Endothelial cell of umbilical vein (primary cell): ENCODE data around the gene CGNL1. TPM values are rescaled to one million over a fixed set of nuclear protein-coding genes. Genes with fewer than 3 reads are reported as not detected.

Experiments
- BruUV-seq: library from RNA; stranded (reverse); fragments of 400-500 nt; replicated peaks from 2 replicates; lab custom pipeline; 2021; lab: Mats Ljungman, UMichigan
- CTCF ChIA-PET: fragments of 300-600, 350-600 bp; sonication (Branson Sonifier 250); formaldehyde crosslinking; loops from one replicate; lab custom pipeline; 2021; ENCODE audit warnings: antibody characterized with exemption, inconsistent platforms; lab: Charles Lee
- POLR2A ChIA-PET: fragments of 300-600, 350-600 bp; sonication (Branson Sonifier 250); formaldehyde crosslinking; loops from one replicate; lab custom pipeline; 2021; ENCODE audit warnings: antibody characterized with exemption, inconsistent platforms; lab: Charles Lee
- DNase-seq: peaks from one replicate; pipeline ENCODE4 v3.0.0-alpha.2; 2011; ENCODE audit warnings: low read depth, low spot score
- FAIRE-seq: peaks from 2 replicates; lab custom pipeline; 2011; peaks lifted over from hg19 to GRCh38; lab: Jason Lieb, UNC
- H2AFZ ChIP-seq: 2 replicates; pipeline ENCODE4 v1.6.0; 2012; ENCODE audit warnings: low read depth, low read length, control low read depth, inconsistent platforms
- H3K27ac ChIP-seq: 2 replicates; pipeline ENCODE4 v1.5.1; 2011; ENCODE audit warnings: low read depth, mild to moderate bottlenecking, control low read depth, low read length, moderate library complexity; ENCODE audit not compliant: insufficient read depth
- H3K27me3 ChIP-seq, 2 experiments: 2 replicates each; pipeline versions ENCODE4 v1.6.0 to v1.6.1; 2011; ENCODE audit warnings: low read length in 2 of 2, mixed read lengths in 1 of 2; ENCODE audit not compliant: control insufficient read depth in 2 of 2, insufficient read depth in 2 of 2
- H3K36me3 ChIP-seq, 2 experiments: 2 replicates in 1 of 2; 3 replicates in 1 of 2; pipeline ENCODE4 v1.5.1; 2011; ENCODE audit warnings: low read length in 2 of 2, mild to moderate bottlenecking in 1 of 2, moderate library complexity in 1 of 2; ENCODE audit not compliant: control insufficient read depth in 2 of 2, insufficient read depth in 2 of 2; ENCODE audit errors: extremely low read depth in 1 of 2
- H3K4me1 ChIP-seq: 3 replicates; pipeline ENCODE4 v1.5.1; 2011; ENCODE audit warnings: mild to moderate bottlenecking, low read length; ENCODE audit not compliant: control insufficient read depth, insufficient read depth; ENCODE audit errors: extremely low read depth
- H3K4me2 ChIP-seq: 2 replicates; pipeline ENCODE4 v1.6.1; 2011; ENCODE audit warnings: low read length, control low read depth, mixed read lengths; ENCODE audit not compliant: insufficient read depth
- H3K4me3 ChIP-seq, 3 experiments: fragments of 200-600 bp in 1 of 3; sonication (generic), shearing (Covaris generic) in 1 of 3; replicated peaks in 1 of 3; 2 replicates each; pipeline ENCODE4 v1.5.1; 2011 to 2016; ENCODE audit warnings: control low read depth in 3 of 3, low read length in 3 of 3, mild to moderate bottlenecking in 2 of 3, inconsistent platforms in 1 of 3, low read depth in 1 of 3, moderate library complexity in 1 of 3; ENCODE audit not compliant: insufficient read depth in 1 of 3
- H3K79me2 ChIP-seq: 2 replicates; pipeline ENCODE4 v1.6.0; 2012; ENCODE audit warnings: low read length, inconsistent platforms; ENCODE audit not compliant: control insufficient read depth, insufficient read depth
- H3K9ac ChIP-seq: replicated peaks from 2 replicates; pipeline ENCODE3; 2011; ENCODE audit warnings: low read length, control low read depth; ENCODE audit not compliant: insufficient read depth; ENCODE audit errors: extremely low read depth
- H3K9me1 ChIP-seq: replicated peaks from 3 replicates; pipeline ENCODE4 v1.6.0; 2011; ENCODE audit warnings: mild to moderate bottlenecking, low read length; ENCODE audit not compliant: control insufficient read depth, insufficient read depth; ENCODE audit errors: extremely low read depth
- H3K9me3 ChIP-seq: replicated peaks from 2 replicates; pipeline ENCODE4 v1.5.1; 2012; ENCODE audit warnings: low read length, inconsistent platforms; ENCODE audit not compliant: control insufficient read depth, insufficient read depth
- H4K20me1 ChIP-seq: replicated peaks from 2 replicates; pipeline ENCODE3; 2011; ENCODE audit warnings: mild to moderate bottlenecking, low read length; ENCODE audit not compliant: control insufficient read depth, insufficient read depth; ENCODE audit errors: extremely low read depth
- CTCF ChIP-seq, 2 donors: IDR thresholded peaks; 1 replicate in 1 of 2; 2 replicates in 1 of 2; pipeline ENCODE4 v1.5.1; 2011; ENCODE audit warnings: low read length in 2 of 2, mild to moderate bottlenecking in 2 of 2, moderate library complexity in 2 of 2, control low read depth in 1 of 2, inconsistent platforms in 1 of 2, low read depth in 1 of 2; ENCODE audit not compliant: insufficient read depth in 1 of 2; ENCODE audit errors: extremely low read depth in 1 of 2
- EZH2 ChIP-seq: IDR thresholded peaks from 2 replicates; pipeline ENCODE4 v1.6.1; 2012; ENCODE audit warnings: borderline replicate concordance, low read depth, mild to moderate bottlenecking, moderate library complexity, low read length, inconsistent platforms; ENCODE audit not compliant: severe bottlenecking
- FOS ChIP-seq: IDR thresholded peaks from 2 replicates; pipeline ENCODE4 v1.6.1; 2011; ENCODE audit warnings: mild to moderate bottlenecking, low read length, moderate library complexity, borderline replicate concordance; ENCODE audit not compliant: insufficient read depth
- GATA2 ChIP-seq: IDR thresholded peaks from 2 replicates; pipeline ENCODE4 v1.7.0; 2011; ENCODE audit warnings: low read depth, mild to moderate bottlenecking, moderate library complexity, mixed read lengths, low read length; ENCODE audit not compliant: insufficient read length, insufficient read depth
- JUN ChIP-seq: IDR thresholded peaks from 2 replicates; pipeline ENCODE4 v1.6.1; 2011; ENCODE audit warnings: borderline replicate concordance, low read depth; ENCODE audit not compliant: insufficient read length, insufficient read depth
- MAX ChIP-seq: IDR thresholded peaks from 2 replicates; pipeline ENCODE4 v1.6.1; 2011; ENCODE audit not compliant: insufficient read depth, insufficient read length
- MYC ChIP-seq: IDR thresholded peaks from one replicate; pipeline ENCODE4 v1.6.1; 2011; ENCODE audit warnings: mild to moderate bottlenecking, low read depth, low read length
- POLR2A ChIP-seq: IDR thresholded peaks from 2 replicates; pipeline ENCODE4 v1.6.1; 2012; ENCODE audit warnings: low read depth, mild to moderate bottlenecking, control low read depth, low read length
- POLR2AphosphoS5 ChIP-seq: IDR thresholded peaks from 2 replicates; pipeline ENCODE4 v1.6.1; 2012; ENCODE audit warnings: low read depth, mild to moderate bottlenecking, control low read depth, low read length, moderate library complexity; ENCODE audit not compliant: insufficient read depth
- dilution Hi-C: fragments of 300-500 bp; cut with MboI; formaldehyde crosslinking; loops from one replicate; pipeline ENCODE4 v1.15.0; 2019; ENCODE audit warnings: low sequenced_read_pairs; ENCODE audit not compliant: extremely low pct_ligation_motif_present
- intact Hi-C: fragments of 100-400 bp; cut with micrococcal nuclease; formaldehyde crosslinking; loops from one replicate; pipeline ENCODE4 v1.10.0; 2022
- polyA plus RNA-seq, 4 experiments: library from polyadenylated mRNA; depleted of rRNA in 3 of 4; stranded (reverse) in 3 of 4; unstranded in 1 of 4; fragments of >200 nt; gene quantifications; 2 replicates each; pipeline versions ENCODE4 v1.2.1 to v1.2.3, GENCODE V29; 2011 to 2012; ENCODE audit warnings: missing spikeins in 1 of 4
- total RNA-seq: library from RNA; stranded (reverse); gene quantifications from 2 replicates; pipeline ENCODE4 v1.2.3, GENCODE V29; 2021

CGNL1 gene
- total and polyA plus RNA-seq, 2 donors (not counting 3 experiments of a cell fraction or from before 2014, with no cell fraction given) = 6.9 to 27.1 TPM

- no TSS peak for BruUV-seq
- no peak overlapping the region for H3K4me3 ChIP-seq
- H3K79me2 ChIP-seq = no peaks in the 10 kb centered on the region
- POLR2A ChIA-PET = interaction anchor here (0.7 kb wide), 1 partner anchor 324 kb away, joined by 3 read pairs; no protein-coding TSS in a partner anchor
- H3K27ac ChIP-seq = no peak overlapping the region
- H3K9ac ChIP-seq = no peak overlapping the region
- no peaks in the 10 kb centered on the region for H3K9me3 ChIP-seq
- H3K4me1 ChIP-seq = peaks cover 12% of the 10 kb centered on the region
- H3K36me3 ChIP-seq = no peaks in the 10 kb centered on the region
- DNase-seq (peak; percentile 70), FAIRE-seq (peak; percentile 83)
- peak; percentile 84 for TF ChIP-seq FOS
- TF ChIP-seq JUN = peak; percentile 83
- no peak for TF ChIP-seq EZH2
- H4K20me1 ChIP-seq = no peaks in the 10 kb centered on the region
- no peak overlapping the region for H2AFZ ChIP-seq
- CTCF ChIA-PET = interaction anchor here (0.8 to 1.8 kb wide), 8 partner anchors 8 to 1041 kb away, joined by 3 to 13 read pairs (median 4); no protein-coding TSS in a partner anchor
- no peaks in the 10 kb centered on the region for H3K9me1 ChIP-seq
- dilution Hi-C loops = loop anchor here (25.0 kb wide), 1 partner anchor 200 kb away; no protein-coding TSS in a partner anchor
- no peaks in the 10 kb centered on the region for H3K27me3 ChIP-seq
- no peak overlapping the region for H3K4me2 ChIP-seq
- intact Hi-C loops = no loop called here
These were observed 160.8 kb downstream of the CGNL1 start for GRCh38 chr15:57537072-57537471.

GRCh38 chr15:57537488-57538264 is 161.4 kb downstream of the CGNL1 start:
- FAIRE-seq = no peak
- Histone ChIP-seq H3K4me3 (no peak overlapping the region), H3K9me3 (no peaks in the 10 kb centered on the region), H3K36me3 (no peaks in the 10 kb centered on the region), H3K9ac (no peak overlapping the region), H3K4me2 (no peak overlapping the region), H3K9me1 (no peaks in the 10 kb centered on the region), H2AFZ (no peak overlapping the region), H3K27me3 (no peaks in the 10 kb centered on the region), H3K4me1 (peaks cover 12% of the 10 kb centered on the region), H4K20me1 (no peaks in the 10 kb centered on the region), H3K27ac (no peak overlapping the region), H3K79me2 (no peaks in the 10 kb centered on the region)
- dilution Hi-C loops = loop anchor here (25.0 kb wide), 1 partner anchor 200 kb away; no protein-coding TSS in a partner anchor
- intact Hi-C loops = no loop called here
- no peak for DNase-seq
- TF ChIP-seq MYC = no peak
- no peak for TF ChIP-seq CTCF (IDR thresholded peaks at IDR 0.05; ENCODE audit: extremely low read depth in 1 of 2, insufficient read depth in 1 of 2, low read depth in 1 of 2, low read length in 2 of 2)
- TF ChIP-seq POLR2A = no peak
- no peak for TF ChIP-seq FOS
- no peak for TF ChIP-seq POLR2AphosphoS5
- TF ChIP-seq EZH2 = no peak
- TF ChIP-seq GATA2 = no peak
- TF ChIP-seq MAX = no peak
- TF ChIP-seq JUN = no peak
- POLR2A ChIA-PET = interaction anchor here (0.7 kb wide), 1 partner anchor 325 kb away, joined by 3 read pairs; no protein-coding TSS in a partner anchor
- no TSS peak for BruUV-seq
- CTCF ChIA-PET = interaction anchor here (0.8 to 1.8 kb wide), 8 partner anchors 9 to 1041 kb away, joined by 3 to 13 read pairs (median 4); no protein-coding TSS in a partner anchor
